ENCODE data around the gene EPDR1.

Gene EPDR1

DNA sequence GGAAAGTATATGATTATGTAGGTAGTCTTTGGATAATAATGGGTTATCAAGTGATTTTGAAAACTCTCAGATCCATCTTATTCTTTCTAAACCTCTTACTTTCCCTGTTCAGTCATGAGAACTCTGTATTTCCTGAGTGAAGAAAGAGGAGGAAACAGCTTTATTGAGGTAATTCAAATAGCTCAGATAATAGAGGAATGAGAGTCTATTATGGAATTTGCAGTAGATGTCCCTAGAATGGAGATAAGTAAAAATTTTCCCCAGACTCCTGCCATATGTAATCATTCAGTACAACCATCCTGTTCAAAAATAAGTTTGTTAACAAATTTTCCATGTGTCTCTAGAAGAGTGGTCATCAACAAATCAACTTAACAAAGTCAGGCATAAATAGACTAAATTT is 36.4 kb downstream of the EPDR1 start:
- DNase-seq (ENCODE audit: low read depth) = no peak
- TF ChIP-seq CTCF (IDR thresholded peaks at IDR 0.05; ENCODE audit: insufficient read depth, low read depth, low read length, missing control alignments) = no peak
- H3K4me3 ChIP-seq (ENCODE audit: low read length) = no peak overlapping the region

DNA sequence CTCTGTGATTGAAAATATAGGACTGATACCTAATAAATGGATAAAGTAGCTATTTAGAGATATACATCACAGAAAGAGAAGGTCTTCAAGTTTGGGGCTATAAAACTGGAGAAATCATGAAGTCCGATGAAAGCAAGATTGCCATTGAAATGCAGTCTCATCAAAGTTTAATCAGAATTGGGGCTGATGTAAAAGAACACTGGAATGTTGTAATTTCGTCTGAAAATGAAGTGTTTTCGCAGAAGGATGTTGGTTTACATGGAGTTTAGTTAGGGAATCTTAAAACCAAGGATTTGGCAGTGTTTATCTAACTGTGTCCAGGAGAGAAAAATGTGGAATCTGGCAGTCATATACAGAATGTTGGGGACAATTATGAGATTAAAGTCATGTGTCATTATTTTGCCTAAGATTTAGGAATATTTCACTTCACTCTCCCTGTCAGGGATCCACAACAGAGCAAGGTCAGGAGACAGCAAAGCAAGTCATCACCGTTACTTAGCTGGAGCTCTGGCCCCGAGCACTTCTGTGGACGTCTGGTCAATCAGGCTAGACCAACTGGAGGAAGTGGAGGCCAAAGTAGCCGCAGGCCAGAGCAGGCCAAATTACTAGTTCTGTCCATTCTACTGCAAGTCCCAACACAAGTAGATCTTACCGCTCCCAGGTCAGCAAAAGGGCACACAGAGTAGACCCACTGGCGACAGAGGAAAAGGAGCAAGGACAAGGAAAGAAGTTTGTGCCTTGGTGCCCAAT is 37.0 kb downstream of the EPDR1 start:
- TF ChIP-seq CTCF (IDR thresholded peaks at IDR 0.05; ENCODE audit: insufficient read depth, low read depth, low read length, missing control alignments) = no peak
- H3K4me3 ChIP-seq (ENCODE audit: low read length) = no peak overlapping the region
- no peak for DNase-seq (ENCODE audit: low read depth)

DNA sequence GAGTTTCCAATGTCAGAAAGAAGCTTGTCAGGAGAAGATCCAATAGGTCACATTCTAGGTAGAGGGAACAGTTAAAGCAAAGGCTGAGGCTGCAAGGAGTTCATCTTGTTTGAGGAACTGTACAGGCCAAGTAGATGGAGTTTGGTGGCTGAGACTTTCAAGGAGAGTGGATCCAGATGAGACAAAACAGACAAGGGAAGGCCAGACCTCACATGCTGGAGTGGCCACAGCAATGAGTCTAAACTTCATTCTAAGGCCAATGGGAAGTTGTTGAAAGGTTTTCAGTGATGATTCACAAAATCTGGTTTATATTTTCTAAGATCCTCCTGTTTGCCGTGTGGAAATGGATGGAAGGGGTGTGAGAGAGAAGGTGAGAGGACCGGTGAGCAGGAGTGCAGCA is 40.0 kb downstream of the EPDR1 start:
- no peak overlapping the region for H3K4me3 ChIP-seq (ENCODE audit: low read length)
- DNase-seq (ENCODE audit: low read depth) = no peak
- TF ChIP-seq CTCF (IDR thresholded peaks at IDR 0.05; ENCODE audit: insufficient read depth, low read depth, low read length, missing control alignments) = no peak

- DNase-seq (ENCODE audit: low read depth) = no peak
- no peak for TF ChIP-seq CTCF (IDR thresholded peaks at IDR 0.05; ENCODE audit: insufficient read depth, low read depth, low read length, missing control alignments)
- no peak overlapping the region for H3K4me3 ChIP-seq (ENCODE audit: low read length)
Measured at GRCh38 chr7:37961251-37961650, 40.8 kb downstream of the EPDR1 start.

DNA sequence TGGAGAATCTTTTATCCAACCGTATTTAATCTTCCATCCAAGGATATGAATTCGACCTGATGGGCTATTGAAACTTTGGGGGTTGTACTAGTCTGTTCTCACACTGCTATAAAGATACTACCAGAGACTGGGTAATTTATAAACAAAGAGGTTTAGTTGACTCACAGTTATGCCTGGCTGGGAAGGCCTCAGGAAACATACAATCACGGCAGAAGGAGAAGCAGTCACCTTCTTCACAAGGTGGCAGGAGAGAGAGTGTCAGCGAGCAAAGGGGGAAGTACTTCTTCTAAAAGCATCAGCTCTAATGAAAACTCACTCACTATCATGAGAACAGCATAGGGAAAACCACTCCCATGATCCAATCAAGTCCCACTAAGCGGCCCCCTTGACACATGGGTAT is 43.8 kb downstream of the EPDR1 start:
- no peak overlapping the region for H3K4me3 ChIP-seq (ENCODE audit: low read length)
- no peak for TF ChIP-seq CTCF (IDR thresholded peaks at IDR 0.05; ENCODE audit: insufficient read depth, low read depth, low read length, missing control alignments)
- DNase-seq (ENCODE audit: low read depth) = no peak

DNA sequence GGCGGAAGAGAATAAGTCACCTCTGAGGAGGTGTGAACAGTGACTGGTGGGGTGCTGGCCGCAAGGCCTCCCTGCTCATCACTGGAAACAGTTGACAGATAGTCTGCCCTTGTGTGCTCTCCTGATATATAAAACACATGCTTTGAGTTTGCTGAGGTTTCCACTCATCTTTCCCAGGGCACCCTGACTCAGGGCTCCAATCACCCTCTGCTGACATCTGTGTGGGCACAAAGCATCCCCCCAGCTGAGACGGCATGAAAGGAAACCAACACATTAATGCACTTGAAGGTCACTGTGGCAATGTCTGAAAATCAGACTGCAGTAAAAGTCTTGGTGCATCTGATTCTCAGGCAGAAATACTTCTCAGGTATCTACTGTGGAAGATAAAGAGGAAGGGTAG is 49.8 kb downstream of the EPDR1 start:
- H3K4me3 ChIP-seq (ENCODE audit: low read length) = no peak overlapping the region
- TF ChIP-seq CTCF (IDR thresholded peaks at IDR 0.05; ENCODE audit: insufficient read depth, low read depth, low read length, missing control alignments) = no peak

GRCh38 chr7:37971491-37971890 is 51.1 kb downstream of the EPDR1 start:
- no peak overlapping the region for H3K4me3 ChIP-seq (ENCODE audit: low read length)
- no peak for TF ChIP-seq CTCF (IDR thresholded peaks at IDR 0.05; ENCODE audit: insufficient read depth, low read depth, low read length, missing control alignments)
- DNase-seq (ENCODE audit: low read depth) = no peak

More for the DNA sequence above, 49.8 kb downstream of the EPDR1 start:
- no peak for DNase-seq (ENCODE audit: low read depth)
